DOHH2 (cell line): ENCODE data around the gene PRKAG3.

Experiments
- CTCF ChIP-seq: fragments of 200-600 bp; sonication (generic); IDR thresholded peaks from one replicate; pipeline ENCODE4 v1.5.1; 2014; ENCODE audit warnings: antibody characterized with exemption, mild to moderate bottlenecking, low read depth, low read length; ENCODE audit not compliant: poor library complexity, severe bottlenecking
- EZH2phosphoT487 ChIP-seq: fragments of 200-600 bp; sonication (generic); IDR thresholded peaks from 2 replicates; pipeline ENCODE4 v1.6.1; 2017; ENCODE audit warnings: borderline replicate concordance, mild to moderate bottlenecking, antibody characterized with exemption, low read length, moderate library complexity, mixed read lengths

DNA sequence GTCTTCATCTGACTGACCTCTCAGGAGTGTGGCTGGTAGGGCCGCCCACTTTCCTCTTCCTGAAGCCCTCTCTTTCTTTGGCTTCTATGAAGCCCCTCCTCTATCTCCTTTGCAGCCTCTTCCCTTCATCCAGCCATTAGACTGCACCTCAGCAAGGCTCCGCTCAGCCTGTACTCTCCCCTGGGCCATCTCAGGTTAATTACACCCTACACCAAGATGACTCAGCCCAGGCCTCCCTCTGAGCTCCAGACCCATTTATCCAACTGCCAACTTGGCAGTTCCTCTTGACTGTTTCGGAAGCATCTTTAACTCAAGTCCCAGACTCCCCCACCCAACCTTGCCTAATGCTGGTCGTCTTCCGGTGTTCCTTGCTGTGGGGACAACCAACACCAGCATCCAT, 22.2 kb upstream of the PRKAG3 start:
- TF ChIP-seq CTCF, result no peak
- TF ChIP-seq EZH2phosphoT487, result no peak
